ENCODE data around the gene ANKS4B.
"Not testable (repeated sequence)": the region's sequence is repeated elsewhere in the genome, so short reads cannot be mapped to it uniquely, and the experiment has no call there.

Gene ANKS4B

DNA sequence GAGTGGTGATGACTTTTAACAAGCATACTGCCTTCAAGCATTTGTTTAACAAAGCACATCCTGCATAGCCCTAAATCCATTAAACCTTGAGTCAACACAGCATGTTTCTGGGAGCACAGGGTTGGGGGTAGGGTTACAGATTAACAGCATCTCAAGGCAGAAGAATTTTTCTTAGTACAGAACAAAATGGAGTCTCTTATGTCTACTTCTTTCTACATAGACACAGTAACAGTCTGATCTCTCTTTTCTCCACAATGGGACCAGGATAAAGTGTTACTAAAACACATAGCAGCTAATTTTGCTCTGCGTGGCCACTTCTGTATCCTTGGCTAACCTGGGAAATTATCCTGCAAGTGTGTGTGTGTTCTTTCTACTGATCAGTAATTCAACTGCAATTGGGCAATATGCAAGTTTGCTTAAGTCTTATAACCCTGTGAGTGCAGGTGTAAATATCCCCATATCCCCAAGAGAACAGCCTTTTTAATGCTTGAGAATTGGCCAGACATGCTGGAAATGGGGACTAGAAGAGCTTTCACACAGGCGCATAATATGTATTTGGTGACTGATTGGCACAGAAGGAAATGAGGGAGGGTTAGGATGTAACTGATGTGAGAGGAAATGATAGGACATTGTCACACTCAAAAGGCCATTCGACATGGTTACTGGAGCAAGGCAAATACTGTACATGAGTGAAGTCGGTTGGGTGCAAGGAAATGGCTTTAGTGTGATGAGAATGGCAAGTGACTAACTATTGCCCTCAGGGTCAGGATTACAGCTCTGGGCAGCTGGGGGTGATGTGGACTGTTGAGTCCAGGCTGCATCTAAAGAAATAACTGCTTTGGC, 10.8 kb upstream of the ANKS4B start:
- peak in 1 of 2 experiments; percentile 9 for DNase-seq

DNA sequence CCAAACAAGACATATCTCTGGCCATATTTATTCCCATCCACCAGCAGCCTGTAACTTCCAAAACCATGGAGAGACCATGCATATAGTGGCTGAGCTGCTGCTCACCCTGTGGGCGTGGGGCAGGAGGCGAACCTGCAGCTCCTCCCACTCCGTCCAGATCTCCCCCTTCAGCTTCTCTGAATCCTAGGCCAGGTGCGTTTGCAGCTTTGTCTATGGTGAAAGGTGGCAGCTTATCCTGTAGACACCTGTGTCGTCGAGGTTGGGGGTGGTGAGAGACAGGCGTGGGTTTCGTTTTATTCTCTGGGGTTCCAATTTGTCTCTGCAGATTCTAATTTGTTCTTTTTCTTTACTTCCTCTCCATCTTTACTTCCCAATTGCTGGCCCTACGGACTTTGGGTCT, 9.7 kb upstream of the ANKS4B start:
- DNase-seq, result no peak

DNA sequence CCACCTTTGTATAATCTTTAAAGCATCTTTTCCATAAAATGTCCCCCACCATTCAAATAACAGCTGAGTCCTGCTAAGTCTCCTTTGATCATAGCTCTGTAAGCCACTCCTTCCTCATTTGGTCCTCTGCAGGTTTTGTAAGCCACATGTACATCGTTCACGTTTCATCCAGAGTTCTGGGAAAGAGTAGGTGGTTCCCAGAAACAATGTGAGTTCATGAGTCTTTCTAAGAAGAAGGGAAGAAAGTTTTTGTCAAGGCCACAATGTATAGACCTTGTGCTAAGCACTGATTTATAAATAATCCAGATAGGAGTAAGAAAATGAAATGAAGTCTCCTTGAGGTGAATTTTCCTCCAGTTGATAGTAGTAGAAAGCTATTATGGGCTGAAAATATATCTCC, 8.7 kb upstream of the ANKS4B start:
- DNase-seq, result no peak

DNA sequence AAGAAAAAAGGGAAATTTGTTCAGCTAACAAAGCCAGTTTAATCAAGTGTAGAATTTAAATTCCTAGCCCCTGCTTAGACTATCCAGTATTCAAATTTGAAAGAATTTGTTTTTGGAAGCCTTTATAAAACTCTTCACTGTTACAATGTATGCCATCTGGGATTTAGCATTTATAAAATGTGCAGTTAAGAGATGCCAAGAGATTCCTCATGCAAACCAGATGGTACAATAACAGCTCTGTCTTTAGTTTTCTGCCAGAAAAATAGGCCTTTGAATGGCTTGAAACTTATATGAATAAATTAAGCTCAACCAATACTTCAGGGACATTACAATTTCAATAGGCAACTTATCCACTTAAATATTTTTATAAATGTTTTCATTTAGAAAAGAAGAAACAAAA, 6.8 kb upstream of the ANKS4B start:
- no peak for DNase-seq

DNA sequence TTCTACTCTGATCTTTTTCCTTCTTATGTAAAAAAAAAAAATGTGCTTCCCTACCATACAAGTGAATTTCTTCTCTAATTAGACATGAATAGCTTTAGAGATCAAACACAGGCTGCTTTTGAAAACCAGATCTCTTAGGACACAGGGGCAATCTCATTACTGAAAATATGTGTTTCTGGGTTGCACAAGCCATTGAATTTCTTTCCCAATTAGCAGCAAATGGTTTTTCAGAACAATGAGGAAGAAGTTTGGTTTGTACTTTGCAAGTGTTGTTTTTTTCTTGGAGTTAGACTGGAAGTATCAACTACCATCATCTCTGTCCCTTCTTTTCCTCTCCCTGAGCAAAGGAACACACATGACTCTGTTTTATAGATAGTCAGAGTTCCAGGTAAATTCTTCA, 5.6 kb upstream of the ANKS4B start:
- DNase-seq, result no peak

DNA sequence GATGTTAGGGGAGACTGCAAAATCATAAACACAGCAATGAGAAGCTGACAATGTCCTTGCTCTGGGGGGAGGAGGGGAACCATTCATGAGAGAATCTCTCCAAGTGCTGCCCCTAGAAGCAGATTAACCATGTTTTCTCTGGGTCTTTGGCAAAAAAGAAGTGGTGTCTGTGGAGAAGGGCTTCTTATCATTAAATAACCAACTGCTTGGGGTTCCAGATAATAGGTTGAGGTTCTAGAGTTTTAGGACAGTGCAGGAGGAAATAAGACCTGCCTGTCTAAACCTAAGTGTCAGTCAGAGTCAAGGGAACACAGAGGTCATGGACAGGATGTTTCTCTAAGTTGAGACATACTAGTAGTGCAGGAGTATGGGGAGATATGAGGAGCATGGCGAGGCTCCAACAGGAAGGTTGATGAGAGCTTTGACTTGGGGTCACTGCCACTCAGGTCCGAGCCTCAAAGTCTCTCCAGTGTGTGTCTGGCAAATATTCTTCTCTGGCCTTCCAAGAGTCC, 5.1 kb upstream of the ANKS4B start:
- no peak for DNase-seq

DNA sequence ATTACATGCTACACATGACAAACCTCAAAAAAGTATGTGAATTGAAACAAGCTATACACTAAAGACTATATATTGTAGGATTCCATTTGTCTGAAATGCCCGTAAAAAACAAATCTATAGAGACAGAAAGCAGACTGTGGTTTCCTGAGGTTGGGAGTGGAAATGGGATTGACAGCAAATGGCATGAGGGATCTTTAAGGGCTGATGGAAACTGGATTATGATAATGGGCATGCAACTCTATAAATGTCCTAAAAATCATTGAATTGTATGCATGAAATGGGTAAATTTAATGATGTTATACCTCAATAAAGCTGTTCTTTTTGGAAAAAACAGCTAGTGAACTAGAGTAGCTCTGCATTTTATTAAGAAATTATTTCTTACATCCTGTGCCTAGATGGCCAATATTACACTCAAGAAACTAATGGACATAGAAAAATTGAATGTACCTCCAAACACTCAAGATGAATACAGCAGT, 416 bp upstream of the ANKS4B start:
- DNase-seq, result no peak

DNA sequence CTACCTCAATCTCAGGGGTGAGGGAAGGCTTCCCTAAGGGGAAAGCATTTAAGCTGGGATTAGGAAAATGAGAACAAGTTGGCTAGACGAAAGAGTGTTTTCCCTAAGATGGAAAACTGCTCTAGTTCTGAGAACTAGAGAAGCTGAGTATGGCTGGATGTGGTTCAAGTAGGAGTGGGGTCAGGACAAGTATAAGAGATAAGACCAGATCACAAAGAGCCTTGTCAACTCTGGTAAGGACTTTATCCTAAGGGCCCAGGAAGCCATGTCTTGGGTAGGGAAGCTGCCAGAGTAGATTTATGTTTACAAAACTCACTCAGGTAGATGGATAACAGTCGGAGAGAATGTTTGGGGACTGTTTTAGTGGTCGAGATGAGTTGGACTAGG, 1.7 kb downstream of the ANKS4B start:
- no peak for DNase-seq

DNA sequence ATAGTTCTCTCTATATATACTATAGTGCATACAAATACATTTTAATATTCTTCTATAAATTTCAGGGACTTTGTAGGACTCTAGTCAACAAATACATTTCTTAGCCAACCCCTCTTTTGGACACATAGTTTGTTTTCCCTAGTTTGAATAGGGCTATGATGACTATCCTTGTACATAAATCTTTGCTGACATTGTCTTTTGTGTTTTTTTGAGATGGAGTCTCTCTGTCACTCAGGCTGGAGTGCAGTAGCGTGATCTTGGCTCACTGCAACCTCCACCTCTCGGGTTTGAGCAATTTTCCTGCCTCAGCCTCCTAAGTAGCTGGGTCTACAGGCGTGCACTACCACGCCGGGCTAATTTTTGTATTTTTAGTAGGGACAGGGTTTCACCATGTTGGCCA, 3.3 kb downstream of the ANKS4B start:
- no peak for DNase-seq

DNA sequence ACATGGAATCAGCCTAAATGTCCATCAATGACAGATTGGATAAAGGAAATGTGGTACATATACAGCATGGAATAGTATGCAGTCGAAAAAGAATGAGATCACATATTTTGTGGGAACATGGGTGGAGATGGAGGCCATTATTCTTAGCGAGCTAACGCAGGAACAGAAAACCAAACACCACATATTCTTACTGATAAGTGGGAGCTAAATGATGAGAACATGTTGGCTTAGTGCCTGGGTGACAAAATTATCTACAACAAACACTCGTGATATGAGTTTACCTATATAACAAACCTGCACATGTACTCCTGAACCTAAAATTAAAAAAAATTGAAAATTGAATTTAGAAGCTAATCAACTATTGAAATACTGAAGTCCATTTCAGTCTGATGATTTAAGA, 6.1 kb downstream of the ANKS4B start:
- no peak for DNase-seq

DNA sequence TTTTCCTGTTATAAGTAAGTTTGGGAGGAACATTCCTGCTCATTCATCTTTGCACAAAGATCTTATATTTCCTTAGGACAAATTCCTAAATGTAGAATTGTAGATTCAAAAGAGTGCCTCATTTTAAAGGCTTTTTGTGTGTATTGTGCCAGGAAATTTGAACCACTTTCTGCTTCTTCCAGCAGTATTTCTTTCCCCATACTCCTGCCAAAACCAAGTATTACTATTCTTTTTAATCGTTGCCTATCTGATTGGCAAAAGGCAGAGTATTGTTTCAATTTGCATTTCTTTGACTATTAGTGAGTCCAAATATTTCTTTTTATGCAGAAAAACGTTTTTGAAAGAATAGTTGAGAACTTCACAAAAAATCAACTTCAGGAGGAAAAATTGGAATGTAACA, 9.3 kb downstream of the ANKS4B start:
- no peak for DNase-seq

DNA sequence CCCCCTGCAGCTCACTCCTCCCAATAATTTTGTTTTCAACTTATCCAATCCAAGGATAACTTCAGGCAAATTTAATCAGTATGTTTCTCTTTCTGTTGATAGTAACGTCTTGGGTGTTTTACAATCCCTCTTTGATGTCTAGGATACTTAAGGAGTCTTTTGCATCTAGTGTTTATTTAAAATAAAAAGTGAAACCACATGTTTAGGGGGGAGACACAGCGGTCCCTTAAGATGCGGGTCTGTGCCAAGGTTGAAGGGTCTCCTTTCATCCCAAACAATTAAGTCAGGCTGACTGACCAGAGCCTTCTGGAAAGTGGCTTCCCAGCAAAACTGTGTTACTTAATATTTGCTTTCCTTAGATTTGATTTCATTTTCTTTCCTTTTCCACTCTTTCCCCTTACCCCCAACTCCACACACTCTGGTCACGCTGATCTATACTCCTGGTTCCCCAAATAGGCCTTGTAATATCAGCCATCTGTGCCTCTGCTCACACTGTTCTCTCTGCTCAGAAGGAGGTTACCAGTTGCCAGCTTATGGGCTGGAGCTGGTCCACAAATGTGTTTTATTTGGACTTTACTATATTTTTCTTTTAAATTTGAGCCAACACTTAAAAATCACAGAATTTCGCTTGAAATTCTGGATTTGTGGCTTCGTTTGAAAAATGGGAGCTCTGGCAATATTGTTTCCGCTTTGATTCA, 11.2 kb downstream of the ANKS4B start:
- DNase-seq, result no peak

DNA sequence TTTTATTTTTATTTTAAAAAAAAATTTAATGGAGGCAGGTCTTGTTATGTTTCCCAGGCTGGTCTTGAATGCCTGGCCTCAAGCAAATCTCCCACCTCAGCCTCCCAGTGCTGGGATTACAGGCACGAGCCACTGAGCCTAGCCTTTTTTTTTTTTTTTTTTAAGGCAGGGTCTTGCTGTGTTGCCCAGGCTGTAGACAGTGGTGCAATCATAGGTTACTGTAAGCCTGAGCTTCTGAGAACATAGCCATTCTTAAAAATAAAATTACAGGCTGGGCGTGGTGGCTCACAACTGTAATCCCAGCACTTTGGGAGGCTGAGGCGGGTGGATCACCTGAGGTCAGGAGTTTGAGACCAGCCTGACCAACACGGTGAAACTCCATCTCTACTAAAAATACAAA, 14.7 kb downstream of the ANKS4B start:
- not testable (repeated sequence) for DNase-seq

DNA sequence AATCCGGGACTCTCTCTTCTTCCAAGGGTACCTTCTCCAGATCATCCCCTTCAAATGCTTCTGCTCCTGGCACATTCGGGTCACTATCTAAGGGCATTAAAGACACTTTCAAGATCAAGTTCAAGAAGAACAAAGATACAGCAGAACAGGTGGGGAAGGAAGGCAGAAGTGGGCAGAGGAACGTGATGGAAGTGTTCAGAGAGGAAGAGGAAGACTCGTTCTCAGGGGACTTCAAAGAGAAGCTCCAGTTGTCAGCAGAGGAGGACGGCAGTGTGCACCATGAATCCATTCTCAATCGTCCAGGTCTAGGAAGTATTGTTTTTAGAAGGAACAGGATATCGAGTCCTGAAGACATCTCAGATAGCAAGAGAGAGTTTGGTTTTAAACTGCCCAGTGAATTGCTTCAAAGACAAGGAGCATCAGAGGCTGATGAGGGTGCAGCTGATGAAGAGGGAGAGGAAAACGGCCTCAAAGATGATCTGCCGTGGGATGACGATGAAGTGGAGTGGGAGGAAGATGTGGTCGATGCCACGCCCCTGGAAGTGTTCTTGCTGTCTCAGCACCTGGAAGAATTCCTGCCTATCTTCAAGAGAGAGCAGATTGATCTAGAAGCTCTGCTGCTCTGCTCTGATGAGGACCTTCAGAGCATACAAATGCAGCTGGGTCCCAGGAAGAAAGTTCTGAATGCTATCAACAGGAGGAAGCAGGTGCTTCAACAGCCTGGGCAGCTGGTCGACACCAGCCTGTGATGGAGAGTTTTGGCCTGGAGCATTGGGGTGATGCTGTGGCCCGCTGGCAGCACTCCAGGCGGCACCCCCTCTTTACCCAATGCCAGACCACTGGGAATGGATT, 16.8 kb downstream of the ANKS4B start:
- DNase-seq, result no peak

DNA sequence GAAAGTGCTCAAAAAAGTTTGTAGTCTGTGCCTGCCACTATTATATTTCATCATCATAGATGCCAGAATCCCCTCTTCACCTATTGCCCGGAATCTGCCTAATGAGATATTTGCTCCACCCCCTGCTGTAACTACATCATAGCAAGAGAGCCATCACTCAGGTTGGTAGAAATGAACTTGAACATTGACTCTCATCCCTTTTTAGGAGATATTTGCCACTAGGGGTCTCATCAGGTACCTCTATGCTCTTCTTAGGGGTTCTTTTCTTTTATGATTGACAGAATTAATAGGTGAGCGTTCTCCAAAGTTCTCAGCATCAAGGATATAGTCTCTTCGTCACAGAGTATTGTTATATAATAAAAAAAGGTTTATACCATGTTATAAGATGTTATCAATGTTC, 20.0 kb downstream of the ANKS4B start:
- DNase-seq, result no peak

DNA sequence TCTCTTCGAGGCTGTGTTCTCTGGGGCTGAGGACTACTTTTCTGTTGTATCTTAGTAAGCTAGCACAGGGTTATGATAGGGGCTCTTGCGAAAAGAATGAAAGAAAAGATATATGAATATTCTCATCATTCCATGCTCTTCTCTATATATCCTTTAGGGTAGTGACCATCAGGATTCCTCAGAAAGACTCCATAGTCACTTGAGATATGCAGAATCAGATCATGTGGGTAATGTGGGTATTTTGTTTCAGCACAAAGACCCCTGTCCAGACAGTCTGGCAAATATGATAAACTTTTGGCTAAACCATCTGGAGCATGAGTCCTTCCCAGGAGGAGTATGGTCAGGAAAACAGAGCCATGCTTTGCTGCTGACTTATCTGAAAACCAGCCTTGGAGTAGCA, 23.1 kb downstream of the ANKS4B start:
- DNase-seq, result no peak

DNA sequence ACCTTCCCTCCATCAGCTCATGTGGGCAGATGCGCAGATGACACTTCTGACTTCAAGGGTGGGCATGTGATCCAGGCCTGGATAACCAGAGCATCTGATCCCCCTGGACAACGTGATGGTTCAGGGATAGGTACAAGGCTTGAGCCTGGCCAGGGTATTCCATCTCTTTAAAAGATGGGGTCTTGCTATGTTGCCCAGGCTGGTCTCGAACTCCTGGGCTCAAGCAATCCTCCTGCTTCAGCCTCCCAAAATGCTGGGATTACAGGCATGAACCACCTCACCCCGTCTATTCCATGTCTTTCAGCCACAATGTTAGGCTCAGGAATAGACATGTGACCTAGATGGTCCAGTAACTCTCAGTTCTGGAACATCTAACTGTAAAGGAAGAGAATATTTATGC, 23.8 kb downstream of the ANKS4B start:
- DNase-seq, result no peak

DNA sequence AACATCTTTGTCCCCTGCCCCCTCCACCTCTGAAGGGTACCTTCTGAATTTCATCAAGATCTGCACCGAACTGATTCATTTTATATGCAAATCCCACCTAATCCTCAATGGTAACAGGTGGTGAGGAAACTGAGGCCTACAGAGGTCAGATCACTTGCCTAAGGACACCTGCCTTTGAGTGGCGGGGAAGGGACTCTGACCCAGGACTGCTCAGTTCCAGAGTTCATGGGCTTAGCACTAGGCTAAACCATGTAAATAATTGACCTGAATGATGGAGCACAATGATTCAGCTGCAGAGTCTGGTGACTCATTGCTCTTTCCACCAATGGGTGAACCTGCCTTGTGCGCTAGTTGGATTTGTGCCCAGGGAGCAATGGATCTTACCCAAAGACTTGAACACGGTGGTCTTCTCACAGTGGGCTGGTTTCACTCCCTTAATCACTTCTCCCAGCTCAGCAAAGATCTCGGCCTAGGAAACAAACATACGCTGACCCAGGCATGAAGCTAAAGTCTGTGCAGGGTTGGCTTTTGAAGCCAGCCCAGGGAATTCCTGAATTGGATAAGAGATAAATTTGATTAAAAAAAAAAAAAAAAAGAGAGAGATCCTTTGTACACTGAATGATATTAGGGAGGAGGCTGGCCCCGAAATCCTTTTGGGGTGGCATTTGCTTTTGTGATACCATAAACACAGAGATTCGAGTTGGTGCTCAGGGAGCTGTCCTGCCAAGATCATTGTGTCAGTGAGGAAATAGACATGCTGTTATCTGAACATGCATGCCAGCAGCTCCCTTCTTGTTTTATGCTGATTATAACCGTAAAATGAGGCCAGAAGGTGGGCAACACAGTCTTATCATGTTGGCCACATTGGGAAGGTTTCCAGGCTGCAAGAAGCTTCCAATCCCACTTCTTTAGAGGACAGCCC, 27.6 kb downstream of the ANKS4B start:
- no peak for DNase-seq

DNA sequence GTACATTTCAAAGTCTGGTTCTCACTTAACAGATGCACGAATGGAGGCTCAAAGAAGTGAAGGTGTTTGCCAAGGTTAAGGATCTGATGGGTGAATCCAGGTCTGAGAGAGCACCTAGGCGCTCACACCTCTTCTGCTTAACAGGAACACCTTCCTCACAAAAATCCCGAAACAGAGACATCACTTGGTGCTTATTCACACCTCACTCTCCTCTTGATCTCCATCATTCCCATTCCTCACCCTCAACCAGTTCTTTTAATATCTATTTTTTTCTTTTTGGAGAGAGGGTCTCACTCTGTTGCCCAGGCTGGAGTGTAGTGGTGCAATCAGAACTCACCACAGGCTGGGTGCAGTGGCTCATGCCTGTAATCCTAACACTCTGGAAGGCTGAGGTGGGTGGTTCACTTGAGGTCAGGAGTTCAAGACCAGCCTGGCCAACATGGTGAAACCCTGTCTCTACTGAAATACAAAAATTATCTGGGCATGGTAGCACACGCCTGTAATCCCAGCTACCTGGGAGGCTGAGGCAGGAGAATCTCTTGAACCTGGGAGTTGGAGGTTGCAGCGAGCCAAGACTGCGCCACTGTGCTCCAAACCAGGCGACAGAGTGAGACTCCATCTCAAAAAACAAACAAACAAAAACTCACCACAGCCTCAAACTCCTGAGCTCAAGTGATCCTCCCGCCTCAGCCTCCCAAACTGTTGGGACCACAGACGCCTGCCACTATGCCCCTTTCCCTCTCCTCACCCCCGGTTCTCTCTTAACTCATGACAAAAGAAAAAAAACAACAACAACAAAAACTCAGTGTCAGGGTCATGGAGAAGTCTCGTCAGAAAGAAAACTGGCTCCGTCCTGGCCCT, 29.5 kb downstream of the ANKS4B start:
- DNase-seq, result no peak

DNA sequence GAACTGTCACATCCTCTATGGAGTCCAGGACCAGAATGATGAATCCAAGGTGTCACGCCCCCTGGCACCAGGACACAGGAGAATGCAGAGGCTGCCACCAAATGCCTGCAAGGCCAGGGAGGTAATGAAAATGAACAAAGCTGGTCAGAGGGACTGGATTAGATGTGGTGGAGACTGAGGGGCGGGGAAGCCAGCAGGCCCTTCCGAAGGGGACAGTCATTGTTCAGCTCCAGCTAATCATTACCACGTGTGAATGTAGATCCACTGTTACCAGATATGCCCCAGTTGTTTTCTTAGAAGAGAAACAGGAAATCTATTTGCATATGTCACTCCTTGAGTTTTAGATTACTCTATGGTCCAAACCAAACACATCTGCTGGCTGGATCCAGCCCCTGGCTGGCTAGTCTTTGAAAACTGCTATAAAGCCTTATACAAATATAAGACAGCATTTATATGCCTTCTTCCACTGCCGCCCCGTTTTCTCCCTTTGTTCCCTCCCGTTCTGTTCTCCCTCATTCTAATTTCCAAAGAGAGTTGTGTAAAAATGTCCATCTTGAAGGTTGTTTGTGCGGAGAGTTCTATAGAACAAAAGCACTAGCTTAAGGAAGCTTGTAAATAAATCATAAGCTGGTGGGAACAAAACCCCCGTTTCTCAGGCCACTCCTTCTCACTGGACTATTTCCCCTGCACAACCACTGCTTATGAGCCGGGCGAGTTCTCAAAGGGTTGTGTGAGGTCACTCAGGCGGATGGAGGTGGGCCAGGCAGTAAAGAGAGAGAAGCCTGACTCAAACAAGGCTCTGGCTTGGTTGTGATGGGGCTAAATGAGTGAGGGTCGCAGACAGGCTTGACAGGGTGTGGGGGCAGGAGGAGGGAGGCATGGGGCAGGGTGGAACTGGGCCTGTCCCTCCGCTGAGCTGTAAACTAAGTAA, 30.4 kb downstream of the ANKS4B start:
- DNase-seq, result no peak
